Progenitor cell of endocrine pancreas (in vitro differentiated cells): ENCODE results near the gene EIF2S1. TPM values are rescaled to one million over a fixed set of nuclear protein-coding genes. Genes with fewer than 3 reads are reported as not detected.
A peak's percentile ranks its signal among the peaks of the same experiment; 100 is the strongest.
"Not testable (repeated sequence)": the region's sequence is repeated elsewhere in the genome, so short reads cannot be mapped to it uniquely, and the experiment has no call there.

Experiments used
- DNase-seq: peaks from one replicate; pipeline ENCODE4 v3.0.0; 2021; ENCODE audit warnings: low spot score; ENCODE audit not compliant: unreplicated experiment
- H3K27ac Mint-ChIP-seq: 2 replicates; pipeline ENCODE4 v1.8.0; 2021; ENCODE audit warnings: mild to moderate bottlenecking, moderate library complexity, mixed read lengths
- H3K27me3 Mint-ChIP-seq: 2 replicates; pipeline ENCODE4 v1.8.0; 2021; ENCODE audit warnings: mixed read lengths
- H3K36me3 Mint-ChIP-seq: 2 replicates; pipeline ENCODE4 v1.8.0; 2022; ENCODE audit warnings: mixed read lengths; ENCODE audit not compliant: insufficient read depth
- H3K4me1 Mint-ChIP-seq: 2 replicates; pipeline ENCODE4 v1.8.0; 2021; ENCODE audit warnings: low read depth, mixed read lengths
- H3K4me3 Mint-ChIP-seq: 2 replicates; pipeline ENCODE4 v1.8.0; 2021; ENCODE audit warnings: low read depth, mild to moderate bottlenecking, moderate library complexity, mixed read lengths
- H3K9me3 Mint-ChIP-seq: 2 replicates; pipeline ENCODE4 v1.8.0; 2021; ENCODE audit warnings: low read depth, mixed read lengths
- CTCF ChIP-seq: fragments of 200-600 bp; sonication (generic); IDR thresholded peaks from one replicate; pipeline ENCODE4 v1.5.0; 2021; ENCODE audit warnings: antibody characterized with exemption, mild to moderate bottlenecking; ENCODE audit not compliant: unreplicated experiment
- total RNA-seq: library from RNA; stranded (reverse); gene quantifications from 2 replicates; pipeline ENCODE4 v1.2.1, GENCODE V29; 2021

Gene EIF2S1
- total RNA-seq, 1 donor from 2014 or later = 73.6 TPM

GRCh38 chr14:67331368-67332125 lies 28.6 kb upstream of the EIF2S1 start:
- H3K9me3 Mint-ChIP-seq = peaks cover 4% of the 10 kb centered on the region
- H3K4me3 Mint-ChIP-seq = no peak overlapping the region
- peaks cover 38% of the 10 kb centered on the region for H3K36me3 Mint-ChIP-seq
- H3K27me3 Mint-ChIP-seq = no peaks in the 10 kb centered on the region
- no peak for DNase-seq
- no peak overlapping the region for H3K27ac Mint-ChIP-seq
- peaks cover 2% of the 10 kb centered on the region for H3K4me1 Mint-ChIP-seq
- TF ChIP-seq CTCF = no peak

GRCh38 chr14:67332468-67332867 lies 27.7 kb upstream of the EIF2S1 start:
- H3K4me3 Mint-ChIP-seq = no peak overlapping the region

GRCh38 chr14:67335781-67336180 lies 24.3 kb upstream of the EIF2S1 start:
- Mint-ChIP-seq H3K36me3 (peaks cover 32% of the 10 kb centered on the region), H3K9me3 (no peaks in the 10 kb centered on the region), H3K27me3 (no peaks in the 10 kb centered on the region), H3K4me1 (peaks cover 2% of the 10 kb centered on the region), H3K4me3 (no peak overlapping the region), H3K27ac (no peak overlapping the region)
- no peak for DNase-seq
- TF ChIP-seq CTCF = peak; percentile 59

More at GRCh38 chr14:67332468-67332867, 27.7 kb upstream of the EIF2S1 start:
- Mint-ChIP-seq H3K4me1 (peaks cover 2% of the 10 kb centered on the region), H3K27me3 (no peaks in the 10 kb centered on the region), H3K9me3 (peaks cover 4% of the 10 kb centered on the region), H3K27ac (no peak overlapping the region), H3K36me3 (peaks cover 35% of the 10 kb centered on the region)
- TF ChIP-seq CTCF = no peak
- no peak for DNase-seq

GRCh38 chr14:67341231-67341630 lies 18.9 kb upstream of the EIF2S1 start:
- H3K36me3 Mint-ChIP-seq = peaks cover 31% of the 10 kb centered on the region
- not testable (repeated sequence) for H3K27me3 Mint-ChIP-seq, H3K4me1 Mint-ChIP-seq, DNase-seq, H3K9me3 Mint-ChIP-seq, H3K4me3 Mint-ChIP-seq, H3K27ac Mint-ChIP-seq

GRCh38 chr14:67343601-67344230 lies 16.4 kb upstream of the EIF2S1 start:
- Mint-ChIP-seq H3K4me3 (no peak overlapping the region), H3K36me3 (peaks cover 30% of the 10 kb centered on the region)

More at GRCh38 chr14:67343601-67344230, 16.4 kb upstream of the EIF2S1 start:
- no peaks in the 10 kb centered on the region for H3K9me3 Mint-ChIP-seq
- no peak for TF ChIP-seq CTCF
- no peaks in the 10 kb centered on the region for H3K4me1 Mint-ChIP-seq
- H3K27ac Mint-ChIP-seq = no peak overlapping the region
- H3K27me3 Mint-ChIP-seq = no peaks in the 10 kb centered on the region
- DNase-seq = no peak
